ENCODE measurements around the gene SSH2.

GRCh38 chr17:29714146-29714545 lies 215.9 kb downstream of the SSH2 start:
- TF ChIP-seq CTCF (IDR thresholded peaks at IDR 0.05), result no peak
- no peak for TF ChIP-seq POLR2A (IDR thresholded peaks at IDR 0.05)
- TF ChIP-seq POLR2AphosphoS5 (IDR thresholded peaks at IDR 0.05), result no peak
- TF ChIP-seq EP300 (IDR thresholded peaks at IDR 0.05), result no peak
